Stimulated activated CD4-positive, alpha-beta T cell treated with anti-CD3 and anti-CD28 coated beads, Interleukin-15, amount 100 ng/mL, for 1 hour (primary cell): Measurements from ENCODE around the gene ANKRD18B.
"Not testable (repeated sequence)": the region's sequence is repeated elsewhere in the genome, so short reads cannot be mapped to it uniquely, and the experiment has no call there.

ENCODE experiments used
- DNase-seq, 2 donors: peaks; one replicate each; pipeline ENCODE4 v3.0.0-alpha.2; 2020; ENCODE audit warnings: low read depth in 1 of 2, low spot score in 1 of 2

ANKRD18B gene

GRCh38 chr9:33604249-33604648 lies 80.2 kb downstream of the ANKRD18B start:
- DNase-seq, result not testable (repeated sequence)

DNA sequence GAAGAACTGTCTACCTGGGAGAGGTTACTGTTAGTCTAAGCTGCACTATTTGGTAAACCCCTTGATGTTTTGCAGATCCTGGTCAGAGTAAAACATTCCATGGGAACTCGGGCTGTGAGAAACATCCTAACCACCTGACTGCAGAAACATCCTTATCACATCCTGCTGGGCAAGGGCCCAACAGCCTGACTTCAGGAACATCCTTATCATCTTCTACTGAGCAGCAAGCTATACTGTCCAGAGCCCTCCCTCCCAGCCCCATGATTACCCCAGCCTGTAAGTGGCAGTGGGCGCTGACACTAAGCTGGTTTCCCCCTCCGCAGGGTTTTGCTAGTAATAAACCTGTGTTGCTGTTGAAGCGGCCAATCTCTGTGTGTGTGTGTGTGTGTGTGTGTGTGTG lies 80.9 kb downstream of the ANKRD18B start:
- DNase-seq, result not testable (repeated sequence)

DNA sequence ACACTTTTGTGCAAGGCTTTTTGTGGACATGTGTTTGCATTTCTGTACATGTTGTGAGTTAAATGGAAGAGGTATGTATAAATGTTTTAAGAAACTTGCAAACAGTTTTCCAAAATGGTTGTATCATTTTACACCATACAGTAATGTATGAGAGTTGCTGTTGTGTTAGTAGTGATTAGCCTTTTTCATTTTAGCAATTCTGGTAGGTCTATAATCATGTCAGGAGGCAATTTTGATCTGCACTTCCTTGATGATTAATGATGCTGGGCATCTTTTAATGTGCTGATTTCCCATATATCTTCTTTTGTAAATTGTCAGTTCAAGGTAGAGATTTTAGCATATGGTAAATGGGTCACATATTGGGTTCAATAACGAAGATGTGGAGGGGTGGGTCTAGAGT lies 87.3 kb downstream of the ANKRD18B start:
- no peak for DNase-seq

GRCh38 chr9:33612410-33612809 lies 88.4 kb downstream of the ANKRD18B start:
- not testable (repeated sequence) for DNase-seq

GRCh38 chr9:33614001-33614687 lies 90.1 kb downstream of the ANKRD18B start:
- DNase-seq, result no peak

- not testable (repeated sequence) for DNase-seq
Measured at GRCh38 chr9:33618370-33618769, 94.3 kb downstream of the ANKRD18B start.

GRCh38 chr9:33619666-33620404 lies 95.8 kb downstream of the ANKRD18B start:
- no peak for DNase-seq

- no peak for DNase-seq
Measured at GRCh38 chr9:33620738-33621439, 96.8 kb downstream of the ANKRD18B start.
